ENCODE measurements around the gene NDOR1.

- TF ChIP-seq, protein P1, sequence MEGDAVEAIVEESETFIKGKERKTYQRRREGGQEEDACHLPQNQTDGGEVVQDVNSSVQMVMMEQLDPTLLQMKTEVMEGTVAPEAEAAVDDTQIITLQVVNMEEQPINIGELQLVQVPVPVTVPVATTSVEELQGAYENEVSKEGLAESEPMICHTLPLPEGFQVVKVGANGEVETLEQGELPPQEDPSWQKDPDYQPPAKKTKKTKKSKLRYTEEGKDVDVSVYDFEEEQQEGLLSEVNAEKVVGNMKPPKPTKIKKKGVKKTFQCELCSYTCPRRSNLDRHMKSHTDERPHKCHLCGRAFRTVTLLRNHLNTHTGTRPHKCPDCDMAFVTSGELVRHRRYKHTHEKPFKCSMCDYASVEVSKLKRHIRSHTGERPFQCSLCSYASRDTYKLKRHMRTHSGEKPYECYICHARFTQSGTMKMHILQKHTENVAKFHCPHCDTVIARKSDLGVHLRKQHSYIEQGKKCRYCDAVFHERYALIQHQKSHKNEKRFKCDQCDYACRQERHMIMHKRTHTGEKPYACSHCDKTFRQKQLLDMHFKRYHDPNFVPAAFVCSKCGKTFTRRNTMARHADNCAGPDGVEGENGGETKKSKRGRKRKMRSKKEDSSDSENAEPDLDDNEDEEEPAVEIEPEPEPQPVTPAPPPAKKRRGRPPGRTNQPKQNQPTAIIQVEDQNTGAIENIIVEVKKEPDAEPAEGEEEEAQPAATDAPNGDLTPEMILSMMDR (IDR thresholded peaks at IDR 0.05; ENCODE audit: poor library complexity): no peak
- TF ChIP-seq EZH2 (IDR thresholded peaks at IDR 0.05; ENCODE audit: borderline replicate concordance) (no peak), EZH2phosphoT487 (IDR thresholded peaks at IDR 0.05; ENCODE audit: low read depth, severe bottlenecking, unreplicated experiment) (no peak)
Observed at GRCh38 chr9:137256856-137257255, 51.4 kb downstream of the NDOR1 start.

All from hepatocyte (in vitro differentiated cells).